SK-N-SH (cell line): ENCODE data around the gene ADAMTS20. TPM values are rescaled to one million over a fixed set of nuclear protein-coding genes. Genes with fewer than 3 reads are reported as not detected.

Source experiments
- CTCF ChIA-PET: fragments of 300-600, 350-600 bp; formaldehyde crosslinking; extraction: SDS; loops from one replicate; lab custom pipeline; 2021; lab: Yijun Ruan, JAX
- POLR2A ChIA-PET: fragments of 350-600 bp; sonication (Branson Sonifier 250); formaldehyde crosslinking; extraction: SDS; loops from one replicate; lab custom pipeline; 2020; ENCODE audit warnings: antibody characterized with exemption, inconsistent platforms; lab: Yijun Ruan, JAX
- DNase-seq: peaks from one replicate; pipeline ENCODE4 v3.0.0; 2012
- H2AFZ ChIP-seq: fragments of 200-600 bp; sonication (generic); 2 replicates; pipeline ENCODE4 v1.8.1; 2016; ENCODE audit warnings: antibody characterized with exemption, mild to moderate bottlenecking, low read depth
- H3F3A ChIP-seq: fragments of 200-600 bp; sonication (generic); replicated peaks from 2 replicates; pipeline ENCODE3; 2016; ENCODE audit warnings: antibody characterized with exemption, mild to moderate bottlenecking; ENCODE audit not compliant: insufficient read depth
- H3K27ac ChIP-seq, 2 experiments: fragments of 200-500 bp in 1 of 2; fragments of 200-600 bp in 1 of 2; sonication (Bioruptor generic) in 1 of 2; sonication (generic), shearing (Covaris generic) in 1 of 2; 2 replicates each; pipeline versions ENCODE4 v1.5.1 to v1.6.1; 2014 to 2016; ENCODE audit warnings: low read depth in 2 of 2, inconsistent platforms in 1 of 2, low read length in 1 of 2, mild to moderate bottlenecking in 1 of 2, mixed read lengths in 1 of 2
- H3K27me3 ChIP-seq: fragments of 200-600 bp; sonication (generic), shearing (Covaris generic); 2 replicates; pipeline ENCODE4 v1.6.1; 2016; ENCODE audit warnings: mixed run types; ENCODE audit not compliant: insufficient read depth
- H3K36me3 ChIP-seq, 2 experiments: fragments of 200-500 bp in 1 of 2; fragments of 200-600 bp in 1 of 2; sonication (Bioruptor generic) in 1 of 2; sonication (generic) in 1 of 2; replicated peaks in 1 of 2; 2 replicates each; pipeline versions ENCODE3 to v1.5.1; 2014 to 2016; ENCODE audit warnings: low read length in 1 of 2, mild to moderate bottlenecking in 1 of 2; ENCODE audit not compliant: insufficient read depth in 2 of 2, control insufficient read depth in 1 of 2
- H3K4me1 ChIP-seq, 2 experiments: fragments of 200-500 bp in 1 of 2; fragments of 200-600 bp in 1 of 2; sonication (Bioruptor generic) in 1 of 2; sonication (generic), shearing (Covaris generic) in 1 of 2; 2 replicates each; pipeline versions ENCODE4 v1.5.1 to v1.6.1; 2014 to 2016; ENCODE audit warnings: low read depth in 1 of 2, low read length in 1 of 2, mixed run types in 1 of 2; ENCODE audit not compliant: insufficient read depth in 2 of 2, control insufficient read depth in 1 of 2
- H3K4me2 ChIP-seq: fragments of 200-600 bp; sonication (generic), shearing (Covaris generic); 2 replicates; pipeline ENCODE4 v1.6.1; 2017; ENCODE audit warnings: mixed run types
- H3K4me3 ChIP-seq, 2 experiments: fragments of 200-500 bp in 1 of 2; fragments of 200-600 bp in 1 of 2; sonication (Bioruptor generic) in 1 of 2; sonication (generic), shearing (Covaris generic) in 1 of 2; 2 replicates each; pipeline versions ENCODE4 v1.5.1 to v1.8.1; 2014 to 2016; ENCODE audit warnings: low read depth in 2 of 2, inconsistent platforms in 1 of 2, low read length in 1 of 2, mild to moderate bottlenecking in 1 of 2, mixed read lengths in 1 of 2, moderate library complexity in 1 of 2
- H3K79me2 ChIP-seq: fragments of 200-600 bp; sonication (generic); 2 replicates; pipeline ENCODE4 v1.8.1; 2017; ENCODE audit warnings: mild to moderate bottlenecking; ENCODE audit not compliant: insufficient read depth
- H3K9ac ChIP-seq: fragments of 200-600 bp; sonication (generic); 2 replicates; pipeline ENCODE4 v1.6.1; 2017; ENCODE audit warnings: mixed run types
- H3K9me2 ChIP-seq: fragments of 200-600 bp; sonication (generic); 2 replicates; pipeline ENCODE4 v1.6.1; 2017; ENCODE audit warnings: mixed run types
- H3K9me3 ChIP-seq: fragments of 200-600 bp; sonication (generic); 2 replicates; pipeline ENCODE4 v1.6.1; 2017; ENCODE audit warnings: mixed run types, mild to moderate bottlenecking, moderate library complexity
- H4K20me1 ChIP-seq: fragments of 200-600 bp; sonication (generic); 2 replicates; pipeline ENCODE4 v1.6.1; 2017; ENCODE audit warnings: mild to moderate bottlenecking, mixed run types; ENCODE audit not compliant: insufficient read depth
- ELF1 ChIP-seq: IDR thresholded peaks from 2 replicates; pipeline ENCODE4 v1.4.0; 2012
- EP300 ChIP-seq, 2 experiments: IDR thresholded peaks; 2 replicates each; pipeline versions ENCODE4 v1.4.0 to v1.6.1; 2012; ENCODE audit warnings: borderline replicate concordance in 1 of 2, low read depth in 1 of 2, low read length in 1 of 2
- FOSL2 ChIP-seq: IDR thresholded peaks from 2 replicates; pipeline ENCODE4 v1.4.0; 2012; ENCODE audit warnings: low read depth, mild to moderate bottlenecking, moderate library complexity, borderline replicate concordance
- FOXJ3 ChIP-seq: sonication (generic); formaldehyde crosslinking; IDR thresholded peaks from 2 replicates; pipeline ENCODE4 v1.5.1; 2020; ENCODE audit warnings: mild to moderate bottlenecking, missing genetic modification reagents
- FOXM1 ChIP-seq: IDR thresholded peaks from 2 replicates; pipeline ENCODE4 v1.4.0; 2012; ENCODE audit warnings: low read depth, mild to moderate bottlenecking
- GABPA ChIP-seq: IDR thresholded peaks from 2 replicates; pipeline ENCODE4 v1.4.0; 2012; ENCODE audit warnings: low read depth, mild to moderate bottlenecking
- GATA2 ChIP-seq: sonication (generic); formaldehyde crosslinking; IDR thresholded peaks from 2 replicates; pipeline ENCODE4 v1.5.0; 2020; ENCODE audit warnings: mild to moderate bottlenecking, missing genetic modification reagents
- MEF2A ChIP-seq: IDR thresholded peaks from 2 replicates; pipeline ENCODE4 v1.4.0; 2012; ENCODE audit warnings: low read depth, borderline replicate concordance
- MXI1 ChIP-seq: IDR thresholded peaks from 2 replicates; pipeline ENCODE4 v1.6.1; 2012; ENCODE audit warnings: mild to moderate bottlenecking, low read depth, low read length, improper control_type of control experiment
- NRF1 ChIP-seq: IDR thresholded peaks from 2 replicates; pipeline ENCODE4 v1.6.1; 2012; ENCODE audit warnings: low read depth, mild to moderate bottlenecking, low read length
- RAD21 ChIP-seq: IDR thresholded peaks from 2 replicates; pipeline ENCODE4 v1.6.1; 2012; ENCODE audit warnings: mild to moderate bottlenecking, low read length
- RCOR1 ChIP-seq: fragments of 150-350 bp; IDR thresholded peaks from 2 replicates; pipeline ENCODE4 v1.6.1; 2017; ENCODE audit warnings: antibody characterized with exemption, low read length
- RXRA ChIP-seq: IDR thresholded peaks from 2 replicates; pipeline ENCODE4 v1.4.0; 2012; ENCODE audit warnings: low read depth, mild to moderate bottlenecking, borderline replicate concordance
- SMC3 ChIP-seq: IDR thresholded peaks from 2 replicates; pipeline ENCODE4 v1.6.1; 2012; ENCODE audit warnings: low read depth, low read length, improper control_type of control experiment
- TAF1 ChIP-seq: IDR thresholded peaks from 2 replicates; pipeline ENCODE4 v1.6.1; 2012; ENCODE audit warnings: low read depth, mild to moderate bottlenecking, low read length, moderate library complexity, borderline replicate concordance
- WGBS: methylation state at CpG from one replicate; pipeline ENCODE4 v1.1.6; 2017; ENCODE audit warnings: low lambda C conversion rate; 5-methylcytosine and 5-hydroxymethylcytosine counted together
- polyA plus RNA-seq, 3 experiments: library from polyadenylated mRNA; depleted of rRNA; stranded (reverse); fragments of >200 nt; gene quantifications; 2 replicates each; pipeline ENCODE4 v1.2.3, GENCODE V29; 2012
- TF ChIP-seq, protein P1 (sequence below): IDR thresholded peaks from 2 replicates; pipeline ENCODE4 v1.6.1; 2012; ENCODE audit warnings: mild to moderate bottlenecking, low read depth, low read length, moderate library complexity
- TF ChIP-seq, protein P2 (sequence below): IDR thresholded peaks from 2 replicates; pipeline ENCODE4 v1.4.0; 2012; ENCODE audit warnings: low read depth, borderline replicate concordance
- TF ChIP-seq, protein P3 (sequence below): IDR thresholded peaks from 2 replicates; pipeline ENCODE4 v1.4.0; 2012; ENCODE audit warnings: low read depth, borderline replicate concordance

ADAMTS20 gene
- polyA plus RNA-seq, 1 of the 3 experiments (the other 2 are of a cell fraction), result not detected

DNA sequence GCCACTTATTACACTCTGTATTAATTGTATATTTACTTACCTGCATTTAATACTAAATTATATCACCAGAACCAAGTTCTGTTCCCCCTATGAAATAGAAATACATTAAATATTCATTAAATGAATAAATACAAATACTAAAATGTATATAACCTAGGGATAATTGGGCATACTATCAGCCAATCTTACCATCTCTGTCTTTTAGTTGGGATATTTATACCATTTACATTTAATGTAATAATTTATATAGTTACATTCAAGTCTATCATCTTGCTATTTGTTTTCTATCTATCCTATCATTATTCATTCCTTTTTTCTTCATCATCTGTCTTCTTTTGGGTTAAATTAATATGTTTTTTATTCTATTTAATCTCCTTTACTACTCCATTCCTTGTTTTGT is 4.1 kb upstream of the ADAMTS20 start (continued):
- TF ChIP-seq, protein P1, sequence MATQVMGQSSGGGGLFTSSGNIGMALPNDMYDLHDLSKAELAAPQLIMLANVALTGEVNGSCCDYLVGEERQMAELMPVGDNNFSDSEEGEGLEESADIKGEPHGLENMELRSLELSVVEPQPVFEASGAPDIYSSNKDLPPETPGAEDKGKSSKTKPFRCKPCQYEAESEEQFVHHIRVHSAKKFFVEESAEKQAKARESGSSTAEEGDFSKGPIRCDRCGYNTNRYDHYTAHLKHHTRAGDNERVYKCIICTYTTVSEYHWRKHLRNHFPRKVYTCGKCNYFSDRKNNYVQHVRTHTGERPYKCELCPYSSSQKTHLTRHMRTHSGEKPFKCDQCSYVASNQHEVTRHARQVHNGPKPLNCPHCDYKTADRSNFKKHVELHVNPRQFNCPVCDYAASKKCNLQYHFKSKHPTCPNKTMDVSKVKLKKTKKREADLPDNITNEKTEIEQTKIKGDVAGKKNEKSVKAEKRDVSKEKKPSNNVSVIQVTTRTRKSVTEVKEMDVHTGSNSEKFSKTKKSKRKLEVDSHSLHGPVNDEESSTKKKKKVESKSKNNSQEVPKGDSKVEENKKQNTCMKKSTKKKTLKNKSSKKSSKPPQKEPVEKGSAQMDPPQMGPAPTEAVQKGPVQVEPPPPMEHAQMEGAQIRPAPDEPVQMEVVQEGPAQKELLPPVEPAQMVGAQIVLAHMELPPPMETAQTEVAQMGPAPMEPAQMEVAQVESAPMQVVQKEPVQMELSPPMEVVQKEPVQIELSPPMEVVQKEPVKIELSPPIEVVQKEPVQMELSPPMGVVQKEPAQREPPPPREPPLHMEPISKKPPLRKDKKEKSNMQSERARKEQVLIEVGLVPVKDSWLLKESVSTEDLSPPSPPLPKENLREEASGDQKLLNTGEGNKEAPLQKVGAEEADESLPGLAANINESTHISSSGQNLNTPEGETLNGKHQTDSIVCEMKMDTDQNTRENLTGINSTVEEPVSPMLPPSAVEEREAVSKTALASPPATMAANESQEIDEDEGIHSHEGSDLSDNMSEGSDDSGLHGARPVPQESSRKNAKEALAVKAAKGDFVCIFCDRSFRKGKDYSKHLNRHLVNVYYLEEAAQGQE, result no peak
- TF ChIP-seq GATA2 (CRISPR knock-in tag), result no peak
- TF ChIP-seq, all 33 proteins: peak for 0

DNA sequence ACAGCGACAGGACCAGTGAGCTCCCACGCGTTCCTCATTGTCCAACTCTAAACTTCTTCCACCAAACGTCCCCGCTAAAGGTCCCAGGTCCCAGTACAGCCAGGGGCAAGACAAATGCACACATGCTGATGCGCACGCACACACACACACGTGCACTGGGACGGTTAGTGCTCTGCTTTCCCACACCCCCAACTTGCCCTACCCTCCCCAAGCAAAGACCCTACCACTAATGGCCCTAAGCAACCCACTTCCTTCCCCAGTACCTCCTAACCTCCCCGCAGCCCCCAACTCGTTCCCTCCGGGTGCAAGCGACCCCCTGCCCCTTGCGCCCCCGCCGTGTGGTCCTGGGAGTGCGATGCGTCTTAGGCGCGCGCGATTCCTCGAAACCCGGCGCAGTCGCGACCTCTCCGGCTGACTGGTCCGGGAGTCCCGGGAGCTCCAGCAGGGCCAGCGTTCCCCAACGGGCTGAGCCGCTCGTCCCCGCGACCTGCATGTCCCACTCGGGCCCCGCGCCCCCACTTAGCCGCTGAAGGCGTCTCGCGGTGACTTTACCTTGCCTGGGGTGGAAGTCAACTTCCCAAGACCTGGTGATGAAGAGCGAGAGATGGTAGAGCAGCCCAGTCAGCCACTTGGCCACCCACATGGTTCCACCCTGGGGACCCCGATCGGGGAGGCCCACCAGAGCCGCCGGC is 578 bp downstream of the ADAMTS20 start:
- POLR2A ChIA-PET, result no interaction called here
- Histone ChIP-seq H3K36me3 (no peaks in the 10 kb centered on the region), H3K4me1 (peaks cover 0 to 13% of the 10 kb centered on the region in 2 experiments; a peak in 1 of 4 replicates), H3K27me3 (peaks cover 12% of the 10 kb centered on the region; the same call in 1 of the 2 replicates), H3K9me2 (no peaks in the 10 kb centered on the region), H3K27ac (no peak overlapping the region), H3K9me3 (no peaks in the 10 kb centered on the region), H3K4me3 (peak overlapping the region; percentile 49; a peak in 2 of 4 replicates), H4K20me1 (no peaks in the 10 kb centered on the region), H3K79me2 (no peaks in the 10 kb centered on the region), H3F3A (no peaks in the 10 kb centered on the region), H2AFZ (no peak overlapping the region), H3K4me2 (peak overlapping the region; percentile 76), H3K9ac (no peak overlapping the region)
- DNase-seq, result peak; percentile 70
- CTCF ChIA-PET, result interaction anchor here (0.9 to 1.4 kb wide), 5 partner anchors 16 to 331 kb away, joined by 3 to 5 read pairs (median 3); no protein-coding TSS in a partner anchor
- TF ChIP-seq MXI1 (peak; percentile 38; the same call in 1 of the 2 replicates), RCOR1 (no peak)
- 17% methylated on average over 29 of the region's 48 CpGs for WGBS

DNA sequence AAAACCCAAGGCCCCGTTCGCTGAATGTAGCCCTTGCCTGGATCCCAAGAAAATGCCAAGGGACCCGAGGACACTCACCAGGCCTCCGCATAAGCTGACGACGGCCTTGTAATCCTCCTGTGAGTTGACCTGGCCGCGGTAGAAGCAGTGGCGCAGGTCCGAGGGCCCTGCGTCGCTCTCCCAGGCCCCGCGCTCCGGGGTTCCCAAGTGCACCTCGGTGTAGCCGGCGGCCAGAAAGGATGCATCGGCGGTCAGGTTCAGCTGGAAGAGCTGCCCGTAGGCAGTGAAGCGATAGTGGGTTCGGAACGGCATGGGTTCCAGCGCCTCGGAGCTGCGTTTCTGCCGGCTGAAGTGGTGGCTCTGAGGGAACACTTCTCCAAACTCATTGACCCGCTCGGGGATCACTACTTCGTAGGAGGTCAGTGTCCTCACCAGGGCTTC is 1.2 kb downstream of the ADAMTS20 start:
- Histone ChIP-seq H3K79me2 (no peaks in the 10 kb centered on the region), H3K27ac (no peak overlapping the region), H3F3A (no peaks in the 10 kb centered on the region), H3K9ac (no peak overlapping the region), H3K4me2 (no peak overlapping the region), H3K9me2 (no peaks in the 10 kb centered on the region), H3K4me1 (peaks cover 0 to 13% of the 10 kb centered on the region in 2 experiments; a peak in 1 of 4 replicates), H3K9me3 (no peaks in the 10 kb centered on the region), H3K4me3 (no peak overlapping the region), H3K36me3 (no peaks in the 10 kb centered on the region), H3K27me3 (peaks cover 12% of the 10 kb centered on the region; the same call in 1 of the 2 replicates), H4K20me1 (no peaks in the 10 kb centered on the region), H2AFZ (no peak overlapping the region)
- DNase-seq, result peak; percentile 23
- ChIA-PET CTCF (interaction anchor here (1.0 kb wide), 1 partner anchor 103 kb away, joined by 3 read pairs; no protein-coding TSS in a partner anchor), POLR2A (no interaction called here)
- 60% methylated on average over 20 of the region's 31 CpGs for WGBS
- TF ChIP-seq FOXM1 (no peak), ELF1 (no peak), MXI1 (no peak), EP300 (IDR thresholded peaks at IDR 0.05; ENCODE audit: borderline replicate concordance in 1 of 2, low read depth in 1 of 2, low read length in 1 of 2) (no peak), RAD21 (no peak), NRF1 (no peak), GATA2 (CRISPR knock-in tag) (no peak), FOSL2 (no peak), FOXJ3 (CRISPR knock-in tag) (no peak), TAF1 (no peak), SMC3 (no peak), MEF2A (no peak), RXRA (no peak), GABPA (no peak)
- TF ChIP-seq, protein P2, sequence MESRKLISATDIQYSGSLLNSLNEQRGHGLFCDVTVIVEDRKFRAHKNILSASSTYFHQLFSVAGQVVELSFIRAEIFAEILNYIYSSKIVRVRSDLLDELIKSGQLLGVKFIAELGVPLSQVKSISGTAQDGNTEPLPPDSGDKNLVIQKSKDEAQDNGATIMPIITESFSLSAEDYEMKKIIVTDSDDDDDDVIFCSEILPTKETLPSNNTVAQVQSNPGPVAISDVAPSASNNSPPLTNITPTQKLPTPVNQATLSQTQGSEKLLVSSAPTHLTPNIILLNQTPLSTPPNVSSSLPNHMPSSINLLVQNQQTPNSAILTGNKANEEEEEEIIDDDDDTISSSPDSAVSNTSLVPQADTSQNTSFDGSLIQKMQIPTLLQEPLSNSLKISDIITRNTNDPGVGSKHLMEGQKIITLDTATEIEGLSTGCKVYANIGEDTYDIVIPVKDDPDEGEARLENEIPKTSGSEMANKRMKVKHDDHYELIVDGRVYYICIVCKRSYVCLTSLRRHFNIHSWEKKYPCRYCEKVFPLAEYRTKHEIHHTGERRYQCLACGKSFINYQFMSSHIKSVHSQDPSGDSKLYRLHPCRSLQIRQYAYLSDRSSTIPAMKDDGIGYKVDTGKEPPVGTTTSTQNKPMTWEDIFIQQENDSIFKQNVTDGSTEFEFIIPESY, result no peak
- TF ChIP-seq, protein P3, sequence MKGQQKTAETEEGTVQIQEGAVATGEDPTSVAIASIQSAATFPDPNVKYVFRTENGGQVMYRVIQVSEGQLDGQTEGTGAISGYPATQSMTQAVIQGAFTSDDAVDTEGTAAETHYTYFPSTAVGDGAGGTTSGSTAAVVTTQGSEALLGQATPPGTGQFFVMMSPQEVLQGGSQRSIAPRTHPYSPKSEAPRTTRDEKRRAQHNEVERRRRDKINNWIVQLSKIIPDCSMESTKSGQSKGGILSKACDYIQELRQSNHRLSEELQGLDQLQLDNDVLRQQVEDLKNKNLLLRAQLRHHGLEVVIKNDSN, result no peak
